Cerebellar cortex (tissue), 1 donor: ENCODE results near the gene CA5A.
"Not testable (repeated sequence)": the region's sequence is repeated elsewhere in the genome, so short reads cannot be mapped to it uniquely, and the experiment has no call there.

Experiments used
- DNase-seq: peaks from one replicate; pipeline ENCODE4 v3.0.0-alpha.2; 2015; ENCODE audit warnings: low spot score

CA5A gene

GRCh38 chr16:87865902-87866555, 70.3 kb downstream of the CA5A start:
- not testable (repeated sequence) for DNase-seq

DNA sequence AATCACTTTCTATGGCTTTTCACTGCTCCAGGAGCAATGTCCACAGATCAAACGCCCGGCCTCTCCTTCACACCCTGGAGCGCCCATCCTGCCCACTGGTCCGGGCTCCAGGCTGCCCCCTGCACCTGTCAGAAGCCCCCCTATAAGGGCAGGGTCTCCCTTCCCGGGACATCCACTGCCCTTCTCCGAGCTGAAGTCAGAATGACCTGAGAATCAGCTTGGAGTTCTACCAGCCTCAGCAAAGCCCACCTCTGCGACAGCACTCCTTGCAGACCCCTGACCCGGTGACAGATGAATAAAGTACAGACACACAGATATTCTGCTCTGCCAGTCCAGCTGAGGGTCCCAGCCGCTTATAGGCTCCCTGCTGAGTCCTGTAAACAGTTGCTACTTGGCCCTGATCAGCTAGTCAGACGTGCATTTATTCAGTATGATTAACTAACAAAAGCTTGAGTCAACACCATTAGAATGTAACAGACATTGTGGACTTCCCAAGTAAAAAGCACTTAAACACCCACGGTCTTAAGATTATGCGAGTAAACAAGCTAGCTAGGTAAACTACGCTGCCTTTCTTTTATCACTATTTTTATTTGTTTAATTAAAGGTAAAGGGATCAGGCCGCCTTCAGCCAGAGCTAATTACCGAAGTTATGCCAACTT, 71.9 kb downstream of the CA5A start:
- no peak for DNase-seq

DNA sequence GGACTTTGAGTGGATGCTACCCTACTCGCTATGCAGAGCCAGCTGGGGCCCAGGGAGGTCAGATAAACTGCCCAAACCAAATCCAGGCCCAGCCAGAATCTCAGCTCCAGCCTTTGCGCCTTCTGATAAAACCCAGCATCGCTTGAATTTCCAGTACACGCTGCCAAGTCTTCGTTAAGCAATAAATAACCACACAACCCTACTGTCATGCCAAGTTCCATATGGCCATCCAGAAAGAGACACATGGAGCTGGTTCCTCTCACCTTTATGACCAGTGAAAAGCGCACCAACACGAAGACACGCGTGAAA, 73.0 kb downstream of the CA5A start:
- not testable (repeated sequence) for DNase-seq

- DNase-seq = peak; percentile 81
These were observed 73.6 kb downstream of the CA5A start for GRCh38 chr16:87862597-87863326.

DNA sequence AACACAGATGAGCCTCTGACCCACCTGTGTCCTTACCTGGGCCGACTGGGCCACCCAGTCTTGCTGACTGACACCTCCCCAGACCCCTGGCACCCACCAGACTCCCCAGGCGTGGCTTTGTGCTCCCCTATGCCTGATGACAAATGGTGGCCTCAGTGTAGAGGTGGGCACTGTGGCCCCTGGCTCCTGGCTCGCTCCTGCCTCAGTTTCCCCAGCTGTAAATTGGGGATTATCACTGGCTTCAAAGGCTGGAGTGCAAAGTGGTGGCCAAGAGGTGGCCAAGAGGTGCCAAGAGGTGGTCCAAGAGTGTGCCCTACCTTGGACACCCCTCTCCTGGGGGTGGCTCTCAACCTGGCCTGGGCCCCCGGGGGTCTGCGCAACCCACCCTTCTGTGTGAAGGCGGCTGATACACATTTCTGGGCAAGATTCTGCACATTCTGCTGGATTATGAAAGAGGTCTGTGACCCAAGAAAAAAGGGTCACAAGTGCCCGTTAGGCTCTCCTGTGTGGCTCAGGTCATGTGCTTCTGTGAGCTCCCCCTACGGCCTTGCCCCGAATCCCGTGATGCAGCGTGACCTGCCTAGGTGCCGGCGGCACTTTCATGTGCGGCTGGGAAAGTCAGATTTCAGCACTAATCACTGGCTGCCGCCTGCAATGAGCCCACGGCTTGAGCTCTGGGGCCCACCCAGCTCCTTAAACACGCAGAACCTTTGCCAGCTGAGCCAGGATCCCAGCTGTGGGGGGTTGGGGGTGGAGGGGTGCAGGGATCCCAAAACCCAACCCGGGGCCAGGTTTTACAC, 74.8 kb downstream of the CA5A start:
- not testable (repeated sequence) for DNase-seq

- no peak for DNase-seq
These were observed 75.6 kb downstream of the CA5A start for GRCh38 chr16:87860553-87861299.

GRCh38 chr16:87858151-87858993, 78.0 kb downstream of the CA5A start:
- not testable (repeated sequence) for DNase-seq

DNA sequence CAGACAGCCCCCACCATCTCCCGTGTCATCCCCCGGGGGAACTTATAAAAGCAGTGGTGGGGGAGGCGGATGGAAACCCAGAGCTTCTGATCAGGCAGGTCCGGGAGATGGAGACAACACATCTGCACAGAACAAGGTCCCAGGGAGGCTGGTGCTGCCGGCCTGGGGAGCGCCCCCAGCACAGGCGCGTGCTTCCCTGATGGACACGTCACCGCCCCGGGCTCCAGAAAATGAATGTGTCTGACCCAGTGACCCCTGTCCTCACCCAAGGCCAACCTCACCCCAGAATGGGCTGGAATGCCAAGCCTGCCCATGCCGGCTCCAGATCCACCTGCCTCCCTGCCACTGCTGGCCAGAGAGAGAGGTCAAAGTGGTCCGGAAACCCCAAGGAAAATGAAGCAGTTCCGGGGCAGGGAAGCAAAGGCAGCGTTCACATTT, 79.5 kb downstream of the CA5A start:
- DNase-seq = no peak

- peak; percentile 71 for DNase-seq
These were observed 80.2 kb downstream of the CA5A start for GRCh38 chr16:87855852-87856715.

- no peak for DNase-seq
These were observed 81.2 kb downstream of the CA5A start for GRCh38 chr16:87854907-87855683.

GRCh38 chr16:87854053-87854906, 82.0 kb downstream of the CA5A start:
- no peak for DNase-seq

GRCh38 chr16:87853411-87854052, 82.8 kb downstream of the CA5A start:
- DNase-seq = peak; percentile 87

- no peak for DNase-seq
These were observed 84.7 kb downstream of the CA5A start for GRCh38 chr16:87851601-87852000.

DNA sequence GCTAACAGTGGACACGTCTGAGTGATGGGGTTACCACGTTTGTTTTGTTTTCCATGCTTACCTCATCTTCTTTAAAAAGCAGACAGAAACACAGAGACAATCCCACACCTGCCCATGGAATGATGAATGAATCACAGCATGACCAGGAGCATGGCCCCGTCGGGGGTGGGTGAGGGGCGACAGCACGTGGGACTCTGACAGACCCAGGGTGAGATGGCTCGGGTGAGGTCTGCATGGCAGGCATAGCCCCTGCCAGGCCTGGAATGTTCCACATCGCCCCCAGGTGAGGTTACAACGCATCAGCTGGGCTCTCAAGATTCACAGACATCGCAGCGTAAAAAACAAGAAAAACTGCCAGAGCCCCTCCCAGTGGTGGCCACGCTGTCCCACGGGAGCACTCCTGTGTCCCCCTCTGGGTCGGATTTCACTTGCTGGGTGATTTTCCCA, 85.2 kb downstream of the CA5A start:
- DNase-seq = no peak

DNA sequence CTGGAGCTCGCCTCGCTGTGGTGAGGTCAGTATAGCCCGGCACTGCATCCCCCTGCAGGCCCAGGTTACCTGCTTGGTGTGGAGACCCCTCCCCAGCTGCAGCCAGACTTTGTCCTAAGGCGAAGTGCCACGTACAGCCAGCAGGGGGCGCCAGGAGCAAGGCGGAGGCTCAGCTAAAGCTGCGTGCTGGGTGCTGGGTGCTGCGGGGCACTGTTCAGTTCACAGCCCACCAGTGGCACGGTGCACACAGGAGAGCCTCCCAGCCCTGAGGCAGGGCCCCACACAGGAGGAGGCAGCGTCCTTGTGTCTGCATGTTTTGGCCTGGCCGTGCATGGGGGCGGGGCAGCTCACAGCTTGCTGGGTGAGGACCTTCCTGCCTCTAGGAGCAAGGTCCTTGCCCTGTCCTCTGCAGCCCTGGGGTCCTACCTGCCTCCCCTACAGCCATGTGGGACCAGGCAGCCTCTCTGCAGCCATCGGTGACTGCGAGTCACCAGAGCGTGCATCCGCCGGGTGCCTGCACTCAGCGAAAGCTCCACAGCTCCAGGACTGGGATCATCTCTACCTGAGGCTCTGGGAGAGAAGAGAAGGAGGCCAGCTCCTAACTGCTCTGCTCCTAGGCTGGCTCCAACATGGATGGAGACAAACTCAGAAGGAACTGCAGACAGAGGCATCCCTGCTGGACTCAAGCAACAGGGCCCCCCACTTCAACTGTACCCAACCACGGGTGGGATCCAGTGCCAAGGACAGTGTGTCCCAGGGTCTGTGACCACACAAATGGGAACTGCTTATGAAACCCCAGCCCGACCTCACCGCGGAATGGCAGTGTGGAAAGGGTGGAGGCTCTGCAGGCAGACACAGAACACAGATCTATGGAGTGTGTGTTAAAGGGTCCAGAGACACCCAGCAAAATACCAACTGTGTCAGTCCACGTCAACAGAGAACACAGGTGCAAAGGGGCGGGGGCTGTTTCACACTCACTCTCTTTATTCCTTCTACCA, 86.0 kb downstream of the CA5A start:
- DNase-seq = peak; percentile 63

DNA sequence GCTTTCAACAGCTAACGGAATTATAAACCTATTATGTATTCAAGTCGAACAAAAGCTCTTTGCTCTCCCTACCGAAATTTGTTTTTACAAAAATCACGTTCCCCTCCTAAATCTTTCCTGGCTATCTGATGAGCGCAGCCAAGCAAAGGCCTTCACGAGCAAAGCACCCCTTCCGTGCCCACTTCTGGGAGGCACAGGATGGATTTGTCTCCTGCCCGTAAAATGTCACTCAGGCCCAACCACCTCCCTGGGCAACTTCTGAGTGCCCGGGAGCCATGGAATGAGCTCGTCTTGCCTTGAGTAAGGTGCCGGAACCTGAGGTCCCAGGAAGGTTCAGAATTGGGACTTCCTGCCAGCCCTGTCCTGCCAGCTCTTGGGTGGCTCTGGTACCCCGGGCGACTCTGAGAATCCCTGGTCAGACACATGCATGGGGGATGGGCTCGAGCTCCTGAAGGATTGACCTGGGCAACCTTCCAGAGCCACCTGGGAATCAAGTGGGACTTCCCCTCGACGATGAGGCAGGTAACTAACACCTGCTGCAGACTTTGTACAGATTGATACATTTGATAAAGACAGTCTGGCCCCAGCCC, 86.8 kb downstream of the CA5A start:
- DNase-seq = no peak
